Transverse colon (tissue), 3 donors: ENCODE results near the gene KRT4.

Experiments
- CTCF ChIP-seq, 5 experiments: fragments of 200-600 bp in 3 of 5; fragments of 450-650 bp in 2 of 5; sonication (generic) in 3 of 5; IDR thresholded peaks; 1 replicate in 2 of 5; 2 replicates in 3 of 5; pipeline ENCODE4 v1.5.1; 2016 to 2017; ENCODE audit warnings: antibody characterized with exemption in 5 of 5, inconsistent platforms in 3 of 5, mild to moderate bottlenecking in 2 of 5, moderate library complexity in 1 of 5
- EP300 ChIP-seq: sonication (generic); formaldehyde crosslinking; IDR thresholded peaks from one replicate; pipeline ENCODE4 v1.6.1; 2017; ENCODE audit warnings: antibody characterized with exemption, low read depth
- POLR2A ChIP-seq: fragments of 450-650 bp; IDR thresholded peaks from one replicate; pipeline ENCODE4 v1.6.1; 2016; ENCODE audit warnings: antibody characterized with exemption, mild to moderate bottlenecking, moderate library complexity

DNA sequence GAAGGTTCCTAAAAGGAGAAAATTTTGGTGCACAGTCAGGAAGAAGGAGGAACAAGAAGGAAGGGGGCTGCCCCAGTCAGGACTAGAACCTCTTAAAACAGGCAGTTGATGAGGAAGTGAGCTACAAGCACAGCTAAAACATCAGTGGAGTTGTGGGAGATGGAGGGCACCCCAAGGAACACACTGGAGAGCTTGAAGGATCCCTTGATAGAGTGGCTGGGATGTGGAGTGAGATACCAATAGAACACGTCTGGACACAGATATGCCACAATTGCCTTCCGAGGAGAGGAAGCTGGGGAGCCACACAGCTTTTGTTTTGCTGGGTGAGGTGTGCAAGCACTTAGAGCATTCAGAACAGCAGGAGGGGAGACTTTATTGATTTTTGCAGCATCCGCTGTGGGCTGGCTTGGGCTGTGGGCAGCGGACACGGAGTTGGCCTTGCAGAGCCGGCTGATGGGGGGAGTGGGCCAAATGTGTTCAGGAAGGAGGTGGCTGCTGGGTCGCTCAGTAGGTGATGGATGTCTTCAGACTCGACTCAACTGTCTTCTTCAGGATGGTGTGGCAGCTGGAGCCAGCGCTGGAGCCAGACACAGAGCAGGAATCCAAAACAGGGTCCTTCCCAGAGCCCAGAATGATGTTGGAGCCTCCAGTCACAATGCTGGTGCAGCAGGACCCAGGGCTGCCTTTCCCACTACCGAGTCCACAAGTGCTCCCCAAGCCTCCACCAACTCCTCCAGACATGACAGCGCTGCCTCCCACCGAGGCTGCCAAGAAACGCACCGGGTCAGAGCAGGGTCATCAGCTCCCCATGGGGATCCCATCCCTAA is 24.9 kb upstream of the KRT4 start:
- TF ChIP-seq CTCF (IDR thresholded peaks at IDR 0.05): no peak
- no peak for TF ChIP-seq EP300
- no peak for TF ChIP-seq POLR2A
